MV-4-11 (cell line): Measurements from ENCODE around the gene FER1L5.
A peak's percentile ranks its signal among the peaks of the same experiment; 100 is the strongest.
"Not testable (repeated sequence)": the region's sequence is repeated elsewhere in the genome, so short reads cannot be mapped to it uniquely, and the experiment has no call there.

Experiments
- DNase-seq: peaks from one replicate; lab custom pipeline; 2025; lab: John Stamatoyannopoulos, UW

Gene FER1L5

DNA sequence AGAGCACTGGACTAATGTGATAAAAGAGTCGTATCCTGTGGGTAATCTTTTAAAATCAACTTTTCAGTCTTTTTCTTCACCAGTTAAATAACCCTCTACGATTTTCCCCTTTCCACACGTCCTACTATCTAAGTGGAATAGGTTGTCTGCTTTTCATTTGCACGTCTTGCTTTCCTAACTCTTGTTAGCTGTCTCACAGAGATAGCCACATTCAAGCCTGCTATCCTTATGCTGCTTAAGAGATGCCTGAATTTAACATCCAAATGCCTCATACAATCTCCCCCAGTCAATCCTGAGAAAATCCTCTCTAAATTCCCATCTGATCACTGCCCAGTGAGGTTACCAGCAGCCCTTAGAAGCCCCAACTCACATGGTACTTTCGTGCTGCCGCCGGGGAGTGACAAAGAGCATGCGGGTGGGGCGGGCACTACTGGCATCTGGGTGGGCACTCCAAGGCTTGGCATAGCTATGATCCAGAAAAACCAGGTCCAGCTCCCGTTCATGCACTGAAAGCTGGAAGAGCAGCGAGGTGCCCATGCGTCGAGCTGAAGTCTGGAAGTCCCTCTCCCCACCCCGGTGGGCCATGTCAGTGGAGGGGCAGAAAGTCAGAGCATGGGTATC lies 5.9 kb upstream of the FER1L5 start:
- DNase-seq: no peak

DNA sequence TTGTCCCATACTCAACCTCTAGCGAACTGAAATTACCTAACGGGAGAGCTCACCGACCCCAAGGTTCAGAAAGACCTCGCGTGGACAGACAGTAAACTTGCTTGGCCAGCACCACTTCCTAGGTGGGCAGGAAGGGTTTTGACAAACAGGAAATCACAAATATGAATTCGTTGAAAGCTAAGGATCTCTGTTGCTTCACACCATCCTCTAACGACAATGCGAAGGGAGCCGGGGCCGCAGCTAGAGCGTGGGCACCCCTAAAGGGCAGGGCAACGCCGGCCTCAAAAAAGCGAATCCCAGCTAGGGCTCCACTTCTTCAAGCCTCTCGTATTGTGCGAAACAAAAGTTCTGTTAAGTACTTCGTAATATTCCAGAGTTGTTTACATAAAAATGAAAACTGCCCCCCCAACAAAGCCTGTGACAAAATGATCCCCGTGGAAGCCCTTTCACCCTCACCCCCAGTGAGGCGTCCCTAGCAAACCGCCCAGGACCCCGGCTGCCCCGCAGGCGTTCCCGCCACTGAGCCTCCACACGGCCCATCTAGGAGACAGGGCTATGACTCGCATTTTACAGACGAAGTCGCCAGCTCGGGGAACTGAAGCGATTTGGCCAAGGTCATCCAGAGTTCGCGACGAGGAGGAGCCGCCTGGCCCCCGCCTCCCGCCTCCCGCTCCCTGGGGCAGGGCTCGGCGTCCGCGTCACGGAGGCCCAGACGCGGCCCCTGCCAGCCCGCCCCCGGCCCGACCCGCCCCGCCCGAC lies 5.0 kb upstream of the FER1L5 start:
- peak; percentile 86 for DNase-seq

DNA sequence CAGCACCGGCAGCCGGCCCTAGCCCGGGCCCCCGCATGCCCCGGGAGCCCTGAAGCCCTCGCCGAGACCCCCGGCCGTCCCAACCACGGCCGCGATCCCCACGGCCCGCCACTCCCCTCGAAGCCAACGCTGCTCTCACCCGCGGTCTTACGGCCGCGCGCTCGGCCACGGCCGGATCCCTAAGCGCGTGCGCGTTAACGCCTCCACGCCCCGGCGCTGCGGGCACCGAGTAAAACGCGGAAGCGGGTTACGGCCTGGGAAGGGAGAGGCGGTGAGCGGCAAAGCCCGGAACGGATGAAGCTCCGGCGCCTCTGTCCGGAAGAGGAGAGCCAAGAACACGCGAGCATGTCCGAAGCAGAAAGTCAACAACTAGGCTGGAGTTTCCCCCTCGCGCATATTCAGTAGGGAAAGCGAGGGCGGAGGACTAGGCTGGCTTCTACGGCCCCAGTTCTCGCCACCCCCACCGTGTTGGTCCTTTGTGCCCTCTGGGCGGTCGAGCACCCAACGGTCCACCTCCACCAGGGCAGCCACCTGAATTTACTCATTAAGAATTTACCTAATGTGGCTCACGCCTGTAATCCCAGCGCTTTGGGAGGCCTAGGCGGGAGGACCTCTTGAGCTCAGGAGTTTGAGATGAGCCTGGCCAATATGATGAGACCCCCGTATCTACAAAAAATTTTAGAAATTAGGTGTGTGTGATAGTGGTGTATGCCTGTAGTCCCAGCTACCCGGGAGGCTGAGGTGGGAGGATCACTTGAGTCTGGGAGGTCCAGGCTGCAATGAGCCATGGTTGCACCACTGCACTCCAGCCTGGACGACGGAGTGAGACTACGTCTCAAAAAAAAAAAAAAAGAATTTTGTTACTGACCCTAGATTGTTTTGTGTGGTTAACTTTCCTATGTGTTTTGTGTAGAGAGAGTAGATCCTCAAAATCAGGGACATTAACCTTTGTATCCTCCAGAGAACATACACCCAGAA lies 4.1 kb upstream of the FER1L5 start, which contains the start of gene KANSL3:
Gene KANSL3 (minus strand): TSS at position 169 of the 978 bp plus-strand sequence. CDS start 1,177 bp downstream, outside the sequence.
- DNase-seq: peak; percentile 90

DNA sequence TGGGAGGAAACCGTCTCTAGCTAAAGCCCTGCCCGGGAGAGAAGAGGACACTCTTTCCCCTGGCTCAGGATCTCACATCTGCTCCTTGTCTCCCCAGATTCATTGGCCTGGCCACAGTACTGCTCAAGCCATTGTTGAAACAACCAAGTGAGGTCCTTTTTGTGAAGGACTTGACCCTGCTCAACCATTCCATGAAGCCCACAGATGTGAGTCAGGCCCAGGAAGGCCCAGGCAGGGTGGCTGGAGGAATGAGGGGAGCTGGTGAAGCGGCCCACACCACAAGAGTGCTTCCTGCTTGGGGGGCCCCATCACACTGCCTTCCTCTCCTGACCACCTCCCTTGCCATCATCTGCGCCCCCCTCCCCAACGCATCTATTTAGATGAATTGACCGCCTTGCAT lies 5.1 kb downstream of the FER1L5 start:
- DNase-seq: no peak

DNA sequence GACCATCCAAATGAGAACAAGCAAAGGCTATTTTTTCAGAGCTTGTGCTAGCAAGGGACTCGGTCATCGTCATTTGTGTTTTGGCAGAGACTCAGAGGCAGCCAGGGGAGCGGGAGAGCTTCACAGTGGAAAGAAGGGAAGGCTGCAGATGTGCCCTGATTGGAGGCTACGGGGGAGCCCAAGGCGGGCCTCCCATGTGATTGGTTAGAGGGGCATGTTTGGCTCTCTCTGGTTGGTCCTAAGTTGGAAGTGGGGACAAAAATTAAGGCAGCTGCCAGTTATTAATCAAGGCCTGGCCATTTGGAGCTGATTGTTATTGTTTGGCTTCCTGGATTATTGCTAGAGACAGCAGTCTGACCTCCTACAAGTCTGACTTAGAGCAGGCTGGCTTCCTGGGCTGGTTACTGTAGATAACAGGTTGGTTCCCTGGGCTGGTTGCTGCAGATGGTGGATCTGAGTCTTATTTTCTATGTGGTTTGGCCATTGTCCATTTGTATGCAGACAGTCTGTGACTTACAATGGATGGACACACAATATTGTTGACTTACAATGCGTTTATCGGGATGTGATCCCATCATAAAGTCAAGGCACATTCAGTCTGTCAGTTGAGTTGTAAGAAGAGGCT lies 5.9 kb downstream of the FER1L5 start:
- DNase-seq: no peak

DNA sequence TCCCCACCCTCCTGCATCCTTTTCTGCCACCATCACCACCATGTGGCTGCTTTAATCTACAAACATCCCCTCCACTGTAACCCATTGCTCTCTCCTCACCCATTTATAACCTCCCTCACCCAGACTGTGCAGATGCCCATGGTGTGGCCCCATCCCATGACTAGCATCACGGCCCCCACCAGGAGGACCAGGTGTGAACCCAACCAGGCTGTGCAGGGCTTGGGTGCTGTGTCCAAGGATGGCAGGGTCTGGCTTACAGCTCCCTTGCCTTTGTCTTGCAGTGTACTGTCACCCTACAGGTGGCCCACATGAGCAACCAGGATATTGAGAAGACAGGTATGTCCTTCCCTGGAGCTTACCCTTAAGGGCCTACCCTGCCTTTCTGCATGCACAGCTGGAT lies 6.8 kb downstream of the FER1L5 start:
- no peak for DNase-seq

DNA sequence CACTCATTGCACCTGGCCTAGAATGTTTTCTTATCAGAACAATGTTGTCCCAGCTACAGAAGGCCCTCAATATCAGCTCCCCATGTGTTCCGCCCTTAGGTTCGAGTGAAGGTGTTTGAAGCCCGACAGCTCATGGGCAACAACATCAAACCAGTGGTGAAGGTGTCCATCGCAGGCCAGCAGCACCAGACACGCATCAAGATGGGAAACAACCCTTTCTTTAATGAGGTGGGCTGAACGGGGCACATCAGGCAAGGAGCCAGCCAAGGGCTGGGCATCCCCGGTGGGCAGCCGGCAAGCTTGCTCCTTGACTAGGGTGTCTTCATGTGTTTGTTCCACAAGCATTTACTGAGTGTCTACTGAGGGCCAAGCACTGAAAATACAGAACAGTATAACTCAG lies 9.2 kb downstream of the FER1L5 start:
- no peak for DNase-seq

DNA sequence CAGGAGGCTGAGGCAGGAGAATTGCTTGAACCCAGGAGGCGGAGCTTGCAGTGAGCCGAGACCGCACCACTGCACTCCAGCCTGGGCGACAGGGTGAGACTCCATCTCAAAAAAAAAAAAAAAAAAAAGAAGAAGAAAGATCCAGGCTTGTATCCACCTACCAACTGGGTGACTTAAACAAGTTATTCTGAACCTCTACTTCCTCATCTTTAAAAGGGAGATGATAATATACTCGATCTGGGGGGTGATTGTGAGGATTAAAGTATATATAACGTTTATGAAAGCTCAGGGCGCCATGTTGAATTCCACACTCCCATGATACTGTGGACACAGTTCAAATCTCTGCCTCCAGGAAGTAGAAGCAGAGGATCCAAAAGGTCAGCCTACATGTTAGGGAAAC lies 12.2 kb downstream of the FER1L5 start:
- not testable (repeated sequence) for DNase-seq

DNA sequence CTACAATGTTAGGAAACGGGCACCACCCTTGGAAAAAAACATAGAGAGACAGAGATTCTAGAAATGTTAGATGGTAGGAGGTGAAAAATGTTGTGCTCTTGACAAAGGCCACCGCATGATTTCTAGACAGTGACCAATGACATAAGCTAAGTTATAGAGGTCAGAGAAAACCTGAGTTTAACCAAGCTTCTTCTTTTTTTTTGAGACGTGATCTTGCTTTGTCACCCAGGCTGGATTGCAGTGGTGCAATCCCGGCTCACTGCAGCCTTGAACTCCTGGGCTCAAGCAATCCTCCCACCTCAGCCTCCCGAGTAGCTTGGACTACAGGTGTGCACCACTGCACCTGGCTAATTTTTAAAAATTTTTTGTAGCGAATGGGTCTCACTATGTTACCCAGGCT lies 13.0 kb downstream of the FER1L5 start:
- DNase-seq: peak; percentile 38

DNA sequence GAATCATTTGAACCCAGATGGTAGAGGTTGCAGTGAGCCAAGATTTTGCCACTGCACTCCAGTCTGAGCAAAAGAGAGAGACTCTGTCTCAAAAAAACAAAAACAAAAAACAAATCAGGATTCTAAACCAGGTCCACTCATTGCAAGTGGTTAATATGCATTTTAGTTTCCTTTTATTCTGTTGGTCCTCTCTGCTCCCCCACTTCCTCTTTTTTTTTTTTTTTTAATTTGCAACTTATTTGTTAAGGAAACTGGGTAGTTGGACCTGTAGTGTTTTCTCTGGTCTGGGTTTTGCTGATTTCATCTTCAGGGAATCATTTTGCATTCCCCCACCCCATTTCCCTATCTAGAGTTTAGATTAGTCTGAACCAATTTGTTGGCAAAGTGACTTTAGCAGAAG lies 14.0 kb downstream of the FER1L5 start:
- peak; percentile 61 for DNase-seq

DNA sequence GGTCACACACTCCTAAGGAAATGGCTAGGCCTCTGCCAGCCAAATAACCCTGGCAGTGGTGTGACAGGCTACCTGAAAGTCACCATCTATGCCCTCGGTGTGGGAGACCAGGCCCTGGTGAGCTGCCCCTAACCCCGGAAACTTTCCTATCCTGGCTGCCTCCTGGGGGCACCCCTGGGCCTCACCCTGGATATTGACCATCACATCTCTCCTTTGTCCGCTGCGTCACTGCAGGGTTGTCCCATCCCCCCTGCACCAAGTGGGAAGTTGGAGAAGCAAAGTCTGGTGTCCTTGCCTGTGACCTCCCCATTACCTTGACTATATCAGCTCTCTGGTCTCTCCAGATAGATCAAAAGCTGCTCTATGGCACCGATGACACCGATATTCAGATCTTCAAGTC lies 18.8 kb downstream of the FER1L5 start:
- no peak for DNase-seq

DNA sequence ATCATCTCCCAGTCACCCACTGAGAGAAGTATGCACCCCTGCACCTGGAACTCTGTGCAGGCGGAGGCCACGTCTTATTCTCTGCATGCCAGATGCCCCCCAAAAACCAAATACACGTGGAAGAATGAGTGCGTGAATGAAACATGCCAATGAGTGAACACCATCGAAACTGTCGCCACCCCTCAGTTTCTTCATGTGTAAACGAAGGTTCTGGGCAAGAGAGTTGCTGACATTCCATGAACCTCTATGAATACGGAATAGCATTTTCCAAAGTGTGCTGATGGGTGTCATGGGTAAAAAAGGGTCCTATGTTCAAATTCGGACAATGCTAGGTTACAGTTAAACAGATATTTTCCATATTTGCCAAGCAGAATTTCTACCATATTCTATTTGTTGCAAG lies 19.8 kb downstream of the FER1L5 start:
- no peak for DNase-seq

DNA sequence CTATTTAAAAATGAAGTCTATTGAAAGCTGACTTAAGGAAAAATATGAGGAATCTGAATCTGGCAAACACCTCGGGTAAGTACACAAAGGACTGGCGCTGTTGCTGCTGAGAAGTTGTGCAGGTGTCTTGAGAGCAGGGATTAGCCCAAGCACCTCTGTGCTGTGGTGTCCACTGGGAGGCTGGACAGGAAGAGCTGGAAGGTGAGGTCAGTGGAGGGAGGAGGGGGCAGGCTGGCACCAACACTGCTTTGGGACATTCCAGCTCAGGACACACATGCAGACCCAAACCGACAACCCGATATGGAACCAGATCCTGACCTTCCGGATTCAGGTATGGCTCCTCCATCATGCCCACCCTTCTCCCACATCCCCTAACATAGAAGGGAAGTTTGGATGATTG lies 20.6 kb downstream of the FER1L5 start:
- DNase-seq: no peak

DNA sequence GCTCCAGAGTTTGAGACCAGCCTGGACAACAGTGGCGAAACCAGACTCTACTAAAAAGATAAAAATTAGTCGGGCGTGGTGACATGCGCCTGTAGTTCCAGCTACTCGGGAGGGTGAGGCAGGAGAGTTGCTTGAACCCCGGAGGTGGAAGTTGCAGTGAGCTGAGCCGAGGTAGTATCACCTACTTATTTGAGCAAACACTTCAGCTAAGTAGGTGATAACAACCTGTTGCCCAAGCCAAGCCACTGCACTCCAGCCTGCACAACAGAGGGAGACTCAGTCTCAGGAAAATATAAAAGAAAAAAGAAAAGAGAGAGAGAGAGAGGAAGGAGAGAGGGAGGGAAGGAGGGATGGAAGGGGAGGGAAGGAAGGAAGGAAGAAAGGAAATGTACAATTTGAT lies 21.3 kb downstream of the FER1L5 start:
- DNase-seq: no peak

DNA sequence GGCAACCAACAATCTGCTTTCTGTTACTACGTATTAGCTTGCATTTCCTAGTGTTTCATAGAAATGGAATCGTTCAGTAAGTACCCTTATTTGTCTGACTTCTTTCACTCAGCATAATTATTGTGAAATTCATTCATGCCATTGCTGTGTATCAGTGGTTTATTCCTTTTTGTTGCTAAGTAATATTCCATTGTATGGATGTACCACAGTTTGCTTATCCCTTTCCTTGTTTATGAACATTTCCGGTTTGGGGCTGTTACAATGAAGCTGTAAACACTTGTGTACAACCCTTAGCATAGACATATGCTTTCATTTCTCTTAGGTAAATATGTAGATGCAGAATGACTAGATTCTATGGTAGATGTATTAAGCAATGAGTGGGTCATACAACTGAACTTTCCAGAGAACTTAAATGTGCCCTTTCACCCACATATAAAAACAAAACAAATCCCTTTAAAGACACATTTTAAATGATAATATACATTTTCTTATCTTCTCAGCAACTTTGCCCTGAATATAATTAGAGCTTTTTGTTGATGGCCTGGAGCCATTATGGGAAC lies 21.9 kb downstream of the FER1L5 start:
- DNase-seq: no peak

DNA sequence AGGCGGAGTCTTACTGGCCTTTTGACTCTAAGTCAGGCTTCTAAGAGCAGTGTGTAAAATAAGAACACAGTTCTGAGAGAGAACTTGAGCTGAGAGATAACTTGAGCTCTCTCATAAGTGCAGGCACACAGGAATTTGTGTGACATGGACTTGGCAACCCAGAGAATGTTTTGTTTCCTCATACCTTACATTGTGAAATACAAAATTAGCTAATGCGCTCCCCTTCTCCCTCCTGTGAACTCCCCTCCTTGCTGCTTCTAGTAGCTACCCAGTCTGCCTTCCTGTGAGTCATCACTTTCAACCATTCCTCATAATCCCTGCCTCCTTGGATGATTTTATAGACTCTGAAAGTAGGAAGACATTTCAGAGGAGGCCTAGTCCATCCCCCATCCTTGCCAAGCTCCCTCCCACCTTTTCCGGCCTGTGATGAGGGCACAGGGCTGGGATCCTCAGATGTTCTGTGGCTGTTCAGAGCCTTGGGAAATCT lies 22.6 kb downstream of the FER1L5 start:
- peak; percentile 98 for DNase-seq

DNA sequence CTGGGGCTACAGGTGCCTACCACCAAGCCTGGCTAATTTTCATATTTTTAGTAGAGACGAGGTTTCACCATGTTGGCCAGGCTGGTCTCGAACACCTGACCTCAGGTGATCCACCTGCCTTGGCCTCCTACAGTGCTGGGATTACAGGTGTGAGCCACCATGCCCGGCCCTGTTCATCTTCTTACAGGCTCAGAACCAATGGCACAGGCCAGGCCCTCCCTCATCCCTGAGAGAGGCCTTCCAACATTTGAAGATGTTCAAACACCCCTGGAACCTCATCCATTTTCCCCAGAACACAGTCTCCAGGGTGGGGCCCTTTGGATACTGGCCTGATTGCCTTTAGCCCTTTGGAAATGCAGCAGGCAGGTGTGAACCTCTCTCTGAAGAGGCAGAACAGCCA lies 23.2 kb downstream of the FER1L5 start:
- DNase-seq: not testable (repeated sequence)

DNA sequence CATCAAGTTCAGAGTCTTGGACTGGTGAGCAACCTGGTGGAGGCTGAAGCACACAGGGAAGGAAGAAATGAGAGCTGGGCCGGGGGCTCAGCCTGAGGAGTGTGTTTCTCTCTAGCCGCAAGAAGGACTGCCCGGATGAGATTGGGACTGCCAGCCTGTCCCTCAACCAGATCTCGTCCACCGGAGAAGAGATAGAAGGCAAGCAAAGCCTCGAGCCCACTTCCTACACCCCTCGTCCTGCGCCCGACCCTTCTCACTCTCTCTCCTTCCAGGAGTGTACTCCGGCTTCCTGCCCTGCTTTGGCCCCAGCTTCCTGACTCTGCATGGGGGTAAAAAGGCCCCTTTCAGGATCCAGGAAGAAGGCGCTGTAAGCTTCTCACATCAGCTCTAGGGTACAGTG lies 26.2 kb downstream of the FER1L5 start:
- no peak for DNase-seq

DNA sequence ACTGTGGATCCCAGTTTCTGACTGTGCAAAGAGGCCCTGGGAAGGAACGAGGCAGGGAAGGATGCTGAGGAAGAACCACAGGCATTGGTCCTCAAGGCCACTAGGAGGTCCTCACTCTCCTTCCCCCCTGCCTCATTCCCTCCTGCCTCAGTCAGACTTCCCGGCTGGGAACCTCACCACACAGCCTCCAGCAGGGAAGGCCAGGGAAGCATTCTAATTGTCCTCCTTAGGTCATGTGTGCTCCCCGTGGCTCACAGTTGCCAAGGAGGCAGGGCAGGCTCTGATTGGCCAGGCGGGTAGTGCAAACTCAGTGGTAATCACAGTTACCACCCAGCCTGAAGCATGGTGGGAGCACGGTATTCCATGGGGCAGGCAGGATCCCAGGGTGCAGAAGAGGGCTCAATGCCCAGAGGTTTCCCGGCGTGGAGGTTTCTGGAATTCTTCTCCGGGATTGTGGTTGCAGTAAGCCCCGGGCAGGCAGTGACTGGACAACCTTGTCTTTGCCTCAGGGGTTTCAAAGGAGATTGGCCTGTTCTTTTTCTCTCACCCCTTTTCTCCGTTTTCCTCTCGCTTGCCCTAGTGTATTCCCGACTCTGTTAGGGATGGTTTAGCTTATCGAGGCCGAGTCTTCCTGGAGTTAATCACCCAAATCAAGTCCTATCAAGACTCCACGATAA lies 27.1 kb downstream of the FER1L5 start:
- no peak for DNase-seq

DNA sequence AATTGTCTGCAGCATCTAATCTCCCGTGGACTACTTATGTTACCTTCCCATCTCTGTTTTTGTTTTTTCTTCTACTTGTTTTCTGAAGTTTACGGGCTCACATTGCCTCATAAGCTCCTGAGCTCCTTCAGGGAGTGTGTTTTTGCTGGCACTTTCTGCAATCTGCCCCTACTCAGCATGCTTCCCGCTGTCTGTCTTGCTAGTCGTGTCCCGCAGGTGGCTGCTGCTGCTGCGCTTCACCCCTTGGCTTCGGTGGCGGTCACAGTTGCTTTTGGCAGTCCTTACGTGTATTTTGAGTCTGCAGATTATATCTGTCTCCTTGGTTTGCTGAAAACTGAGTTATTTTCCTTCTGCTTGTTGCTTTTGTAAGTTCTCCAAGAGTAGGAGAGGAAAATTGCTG lies 37.3 kb downstream of the FER1L5 start:
- DNase-seq: no peak

DNA sequence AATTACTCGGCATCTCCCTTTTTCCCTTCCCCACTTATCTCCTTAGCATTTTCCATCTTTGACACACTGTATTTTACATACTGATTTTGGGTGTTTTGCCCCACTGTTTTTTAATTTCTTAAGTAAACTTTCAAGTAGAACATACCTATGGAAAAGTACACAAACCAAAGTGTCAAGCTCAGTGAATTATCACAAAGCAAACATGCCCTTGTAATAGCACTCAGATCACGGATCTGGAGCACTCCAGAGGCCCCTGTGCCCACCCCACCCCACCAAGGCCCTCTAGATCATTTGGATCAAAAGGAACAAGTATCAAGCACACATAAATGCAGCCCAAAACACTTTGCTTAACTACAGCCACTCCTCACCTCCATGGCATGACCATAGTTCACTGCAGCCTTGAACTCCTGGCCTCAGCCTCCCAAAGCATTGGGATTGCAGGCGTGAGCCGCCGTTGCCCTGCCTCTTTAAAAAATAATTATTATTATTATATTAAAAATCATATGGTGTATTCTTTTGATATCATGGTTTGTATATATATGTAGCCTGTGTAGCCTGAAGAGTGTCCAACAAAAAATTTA lies 38.1 kb downstream of the FER1L5 start:
- DNase-seq: no peak
